Ramos (cell line): ENCODE results near the gene IRF4.

Experiments used
- in situ Hi-C: fragments of 300-500 bp; cut with MboI; formaldehyde crosslinking; loops from one replicate; pipeline ENCODE4 v1.14.3; 2022; ENCODE audit warnings: low sequenced_read_pairs; ENCODE audit not compliant: unreplicated experiment

The IRF4 gene

GRCh38 chr6:451847-452246 lies 60.3 kb downstream of the IRF4 start:
- in situ Hi-C loops = no loop called here

- in situ Hi-C loops = no loop called here
These were observed 60.9 kb downstream of the IRF4 start for GRCh38 chr6:452301-453067.

- in situ Hi-C loops = no loop called here
These were observed 61.6 kb downstream of the IRF4 start for GRCh38 chr6:453152-453551.

- in situ Hi-C loops = no loop called here
These were observed 62.8 kb downstream of the IRF4 start for GRCh38 chr6:454148-454991.

- in situ Hi-C loops = no loop called here
These were observed 63.5 kb downstream of the IRF4 start for GRCh38 chr6:455006-455585.

- in situ Hi-C loops = no loop called here
These were observed 64.3 kb downstream of the IRF4 start for GRCh38 chr6:455835-456234.

GRCh38 chr6:456358-456867 lies 64.9 kb downstream of the IRF4 start:
- in situ Hi-C loops = no loop called here

- in situ Hi-C loops = no loop called here
These were observed 65.3 kb downstream of the IRF4 start for GRCh38 chr6:456887-457286.
